Measurements from ENCODE around the gene DIS3L. TPM values are rescaled to one million over a fixed set of nuclear protein-coding genes. Genes with fewer than 3 reads are reported as not detected.

DIS3L gene
- total RNA-seq, 1 experiment from 2014 or later: 32.9 TPM

DNA sequence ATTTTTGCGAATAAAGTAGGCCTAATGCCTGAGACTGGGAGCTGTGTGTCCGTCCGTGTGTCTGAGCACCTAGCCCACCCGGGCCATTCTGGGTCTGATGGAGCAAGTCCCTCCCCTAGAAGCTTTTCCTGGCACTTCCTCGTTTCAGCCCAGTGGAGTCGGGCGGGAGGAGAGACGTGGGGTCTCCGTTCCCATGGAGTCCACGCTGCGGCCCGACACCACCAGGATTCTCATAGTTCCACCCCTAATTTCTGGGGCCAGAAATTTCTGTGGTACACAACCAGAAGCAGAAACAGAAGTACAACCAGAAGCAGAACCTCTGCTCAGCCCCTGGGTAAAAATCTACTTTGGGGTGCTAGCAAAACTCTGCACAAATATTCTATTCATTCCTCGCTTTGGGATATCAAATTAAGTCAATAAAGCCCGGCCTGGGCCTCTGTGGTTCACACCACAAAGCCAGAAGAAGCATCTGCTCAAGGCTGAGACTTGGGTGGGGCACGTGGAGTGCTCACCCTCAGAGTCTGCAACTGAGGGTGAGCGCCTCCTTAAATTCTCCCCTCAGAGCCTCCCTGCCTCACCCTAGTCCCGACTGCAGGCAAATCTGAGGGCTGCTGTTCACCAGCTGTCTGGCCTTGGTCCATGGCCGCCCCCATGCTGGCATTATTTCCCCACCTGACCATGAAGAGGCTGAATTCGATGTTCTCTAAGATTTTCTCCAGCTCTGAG lies 38.3 kb upstream of the DIS3L start:
- ChIA-PET POLR2A (no interaction called here), CTCF (interaction anchor here (1.2 to 1.5 kb wide), 2 partner anchors 34 to 392 kb away, joined by 3 to 4 read pairs; no protein-coding TSS in a partner anchor)
- Mint-ChIP-seq H3K4me1 (peaks cover 25% of the 10 kb centered on the region), H3K4me3 (peak overlapping the region; percentile 96), H3K27ac (no peak overlapping the region), H3K36me3 (no peaks in the 10 kb centered on the region), H3K27me3 (ENCODE audit: low read depth) (peaks cover 75% of the 10 kb centered on the region), H3K9me3 (no peaks in the 10 kb centered on the region)
- DNase-seq (ENCODE audit: low spot score): no peak
- ATAC-seq: no peak
- TF ChIP-seq ZNF416 (CRISPR knock-in tag; IDR thresholded peaks at IDR 0.05) (no peak), PRDM15 (CRISPR knock-in tag; IDR thresholded peaks at IDR 0.05) (no peak), HMGXB4 (CRISPR knock-in tag; IDR thresholded peaks at IDR 0.05) (peak; percentile 9; the same call in 1 of the 2 replicates), TP53 (CRISPR knock-in tag; IDR thresholded peaks at IDR 0.05) (no peak), GABPB1 (CRISPR knock-in tag; IDR thresholded peaks at IDR 0.05) (no peak)

- H3K27ac Mint-ChIP-seq: no peak overlapping the region
- DNase-seq (ENCODE audit: low spot score) (no peak), ATAC-seq (no peak)
- peaks cover 12% of the 10 kb centered on the region for H3K4me1 Mint-ChIP-seq
- no peak overlapping the region for H3K4me3 Mint-ChIP-seq
- H3K27me3 Mint-ChIP-seq (ENCODE audit: low read depth): peaks cover 60% of the 10 kb centered on the region
- CTCF ChIA-PET: no interaction called here
- peaks cover under 1% of the 10 kb centered on the region; the same call in 1 of the 2 replicates for H3K9me3 Mint-ChIP-seq
- POLR2A ChIA-PET: no interaction called here
- TF ChIP-seq ZNF121 (CRISPR knock-in tag; IDR thresholded peaks at IDR 0.05): no peak
- no peak for TF ChIP-seq TEAD4 (CRISPR knock-in tag; IDR thresholded peaks at IDR 0.05)
- TF ChIP-seq SMAD4 (CRISPR knock-in tag; IDR thresholded peaks at IDR 0.05): no peak
- H3K36me3 Mint-ChIP-seq: no peaks in the 10 kb centered on the region
Observed at GRCh38 chr15:66256692-66257091, 36.7 kb upstream of the DIS3L start.

GRCh38 chr15:66261056-66261455 lies 32.3 kb upstream of the DIS3L start:
- CTCF ChIA-PET: interaction anchor here (1.0 kb wide), 1 partner anchor 10 kb away, joined by 4 read pairs; no protein-coding TSS in a partner anchor
- peaks cover 20% of the 10 kb centered on the region for H3K9me3 Mint-ChIP-seq
- TF ChIP-seq IRF1 (CRISPR knock-in tag; IDR thresholded peaks at IDR 0.05) (no peak), JUN (CRISPR knock-in tag; IDR thresholded peaks at IDR 0.05) (no peak), NFE2L1 (CRISPR knock-in tag; IDR thresholded peaks at IDR 0.05) (no peak), TEAD1 (CRISPR knock-in tag; IDR thresholded peaks at IDR 0.05) (no peak), NR3C1 (CRISPR knock-in tag; conservative IDR thresholded peaks at IDR 0.05; ENCODE audit: low read depth) (no peak), MXD4 (CRISPR knock-in tag; IDR thresholded peaks at IDR 0.05; ENCODE audit: borderline replicate concordance) (no peak), ETV6 (CRISPR knock-in tag; IDR thresholded peaks at IDR 0.05) (no peak), CTCF (IDR thresholded peaks at IDR 0.05) (no peak)
- TF ChIP-seq, protein P1, sequence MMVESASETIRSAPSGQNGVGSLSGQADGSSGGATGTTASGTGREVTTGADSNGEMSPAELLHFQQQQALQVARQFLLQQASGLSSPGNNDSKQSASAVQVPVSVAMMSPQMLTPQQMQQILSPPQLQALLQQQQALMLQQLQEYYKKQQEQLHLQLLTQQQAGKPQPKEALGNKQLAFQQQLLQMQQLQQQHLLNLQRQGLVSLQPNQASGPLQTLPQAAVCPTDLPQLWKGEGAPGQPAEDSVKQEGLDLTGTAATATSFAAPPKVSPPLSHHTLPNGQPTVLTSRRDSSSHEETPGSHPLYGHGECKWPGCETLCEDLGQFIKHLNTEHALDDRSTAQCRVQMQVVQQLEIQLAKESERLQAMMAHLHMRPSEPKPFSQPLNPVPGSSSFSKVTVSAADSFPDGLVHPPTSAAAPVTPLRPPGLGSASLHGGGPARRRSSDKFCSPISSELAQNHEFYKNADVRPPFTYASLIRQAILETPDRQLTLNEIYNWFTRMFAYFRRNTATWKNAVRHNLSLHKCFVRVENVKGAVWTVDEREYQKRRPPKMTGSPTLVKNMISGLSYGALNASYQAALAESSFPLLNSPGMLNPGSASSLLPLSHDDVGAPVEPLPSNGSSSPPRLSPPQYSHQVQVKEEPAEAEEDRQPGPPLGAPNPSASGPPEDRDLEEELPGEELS (CRISPR knock-in tag; IDR thresholded peaks at IDR 0.05): no peak
- TF ChIP-seq, protein P2, sequence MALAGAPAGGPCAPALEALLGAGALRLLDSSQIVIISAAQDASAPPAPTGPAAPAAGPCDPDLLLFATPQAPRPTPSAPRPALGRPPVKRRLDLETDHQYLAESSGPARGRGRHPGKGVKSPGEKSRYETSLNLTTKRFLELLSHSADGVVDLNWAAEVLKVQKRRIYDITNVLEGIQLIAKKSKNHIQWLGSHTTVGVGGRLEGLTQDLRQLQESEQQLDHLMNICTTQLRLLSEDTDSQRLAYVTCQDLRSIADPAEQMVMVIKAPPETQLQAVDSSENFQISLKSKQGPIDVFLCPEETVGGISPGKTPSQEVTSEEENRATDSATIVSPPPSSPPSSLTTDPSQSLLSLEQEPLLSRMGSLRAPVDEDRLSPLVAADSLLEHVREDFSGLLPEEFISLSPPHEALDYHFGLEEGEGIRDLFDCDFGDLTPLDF (CRISPR knock-in tag; IDR thresholded peaks at IDR 0.05): no peak
- TF ChIP-seq, protein P3, sequence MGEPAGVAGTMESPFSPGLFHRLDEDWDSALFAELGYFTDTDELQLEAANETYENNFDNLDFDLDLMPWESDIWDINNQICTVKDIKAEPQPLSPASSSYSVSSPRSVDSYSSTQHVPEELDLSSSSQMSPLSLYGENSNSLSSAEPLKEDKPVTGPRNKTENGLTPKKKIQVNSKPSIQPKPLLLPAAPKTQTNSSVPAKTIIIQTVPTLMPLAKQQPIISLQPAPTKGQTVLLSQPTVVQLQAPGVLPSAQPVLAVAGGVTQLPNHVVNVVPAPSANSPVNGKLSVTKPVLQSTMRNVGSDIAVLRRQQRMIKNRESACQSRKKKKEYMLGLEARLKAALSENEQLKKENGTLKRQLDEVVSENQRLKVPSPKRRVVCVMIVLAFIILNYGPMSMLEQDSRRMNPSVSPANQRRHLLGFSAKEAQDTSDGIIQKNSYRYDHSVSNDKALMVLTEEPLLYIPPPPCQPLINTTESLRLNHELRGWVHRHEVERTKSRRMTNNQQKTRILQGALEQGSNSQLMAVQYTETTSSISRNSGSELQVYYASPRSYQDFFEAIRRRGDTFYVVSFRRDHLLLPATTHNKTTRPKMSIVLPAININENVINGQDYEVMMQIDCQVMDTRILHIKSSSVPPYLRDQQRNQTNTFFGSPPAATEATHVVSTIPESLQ (CRISPR knock-in tag; IDR thresholded peaks at IDR 0.05): no peak

More at GRCh38 chr15:66261056-66261455, 32.3 kb upstream of the DIS3L start:
- H3K4me3 Mint-ChIP-seq: no peak overlapping the region
- ATAC-seq (no peak), DNase-seq (ENCODE audit: low spot score) (no peak)
- POLR2A ChIA-PET: no interaction called here
- peaks cover 13% of the 10 kb centered on the region for H3K36me3 Mint-ChIP-seq
- no peak overlapping the region for H3K27ac Mint-ChIP-seq
- peaks cover 34% of the 10 kb centered on the region for H3K27me3 Mint-ChIP-seq (ENCODE audit: low read depth)
- no peaks in the 10 kb centered on the region for H3K4me1 Mint-ChIP-seq
